ENCODE data around the gene HAS3. TPM values are rescaled to one million over a fixed set of nuclear protein-coding genes. Genes with fewer than 3 reads are reported as not detected.

HAS3 gene
- total and polyA plus RNA-seq, 4 donors: 0.09 to 0.75 (median 0.26) TPM

GRCh38 chr16:69079697-69080096 lies 25.8 kb upstream of the HAS3 start:
- over 99% methylated on average over 2 of the region's 2 CpGs for WGBS
- Histone ChIP-seq H3K4me3 (ENCODE audit: low read depth in 1 of 3, low read length in 3 of 3) (no peak overlapping the region), H3K27ac (ENCODE audit: low read depth in 1 of 2, low read length in 2 of 2) (no peak overlapping the region), H3K9me3 (ENCODE audit: control insufficient read depth in 4 of 4, low read length in 3 of 4) (no peaks in the 10 kb centered on the region), H3K4me1 (ENCODE audit: control insufficient read depth in 4 of 4, insufficient read depth in 4 of 4, low read length in 3 of 4) (no peaks in the 10 kb centered on the region), H3K27me3 (ENCODE audit: control insufficient read depth in 4 of 4, insufficient read depth in 4 of 4, low read length in 3 of 4) (no peaks in the 10 kb centered on the region), H3K36me3 (ENCODE audit: control insufficient read depth in 4 of 4, insufficient read depth in 3 of 4, low read depth in 1 of 4, low read length in 3 of 4) (peaks cover 0 to 16% (median 4%) of the 10 kb centered on the region in 4 donors), H3K9ac (ENCODE audit: low read depth in 1 of 2, low read length in 2 of 2) (no peak overlapping the region)
- no peak for TF ChIP-seq GABPA (IDR thresholded peaks at IDR 0.05 in 1 of 2, conservative IDR thresholded peaks at IDR 0.05 in 1 of 2)
- no peak for TF ChIP-seq REST (IDR thresholded peaks at IDR 0.05)
- TF ChIP-seq, protein P1, sequence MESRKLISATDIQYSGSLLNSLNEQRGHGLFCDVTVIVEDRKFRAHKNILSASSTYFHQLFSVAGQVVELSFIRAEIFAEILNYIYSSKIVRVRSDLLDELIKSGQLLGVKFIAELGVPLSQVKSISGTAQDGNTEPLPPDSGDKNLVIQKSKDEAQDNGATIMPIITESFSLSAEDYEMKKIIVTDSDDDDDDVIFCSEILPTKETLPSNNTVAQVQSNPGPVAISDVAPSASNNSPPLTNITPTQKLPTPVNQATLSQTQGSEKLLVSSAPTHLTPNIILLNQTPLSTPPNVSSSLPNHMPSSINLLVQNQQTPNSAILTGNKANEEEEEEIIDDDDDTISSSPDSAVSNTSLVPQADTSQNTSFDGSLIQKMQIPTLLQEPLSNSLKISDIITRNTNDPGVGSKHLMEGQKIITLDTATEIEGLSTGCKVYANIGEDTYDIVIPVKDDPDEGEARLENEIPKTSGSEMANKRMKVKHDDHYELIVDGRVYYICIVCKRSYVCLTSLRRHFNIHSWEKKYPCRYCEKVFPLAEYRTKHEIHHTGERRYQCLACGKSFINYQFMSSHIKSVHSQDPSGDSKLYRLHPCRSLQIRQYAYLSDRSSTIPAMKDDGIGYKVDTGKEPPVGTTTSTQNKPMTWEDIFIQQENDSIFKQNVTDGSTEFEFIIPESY (IDR thresholded peaks at IDR 0.05): no peak
- TF ChIP-seq NR2F2 (IDR thresholded peaks at IDR 0.05): no peak
- no peak for DNase-seq (ENCODE audit: low spot score)

- H3K27ac ChIP-seq (ENCODE audit: low read depth in 1 of 2, low read length in 2 of 2): no peak overlapping the region
- DNase-seq (ENCODE audit: low spot score): no peak
- H3K36me3 ChIP-seq (ENCODE audit: control insufficient read depth in 4 of 4, insufficient read depth in 3 of 4, low read depth in 1 of 4, low read length in 3 of 4): peaks cover 2 to 19% (median 6%) of the 10 kb centered on the region in 4 donors
- no peak overlapping the region for H3K4me3 ChIP-seq (ENCODE audit: low read depth in 1 of 3, low read length in 3 of 3)
- H3K4me1 ChIP-seq (ENCODE audit: control insufficient read depth in 4 of 4, insufficient read depth in 4 of 4, low read length in 3 of 4): peaks cover 0 to 1% (median under 1%) of the 10 kb centered on the region in 4 donors
- TF ChIP-seq HNF4G (IDR thresholded peaks at IDR 0.05) (no peak), ATF3 (IDR thresholded peaks at IDR 0.05) (no peak), YY1 (IDR thresholded peaks at IDR 0.05) (no peak), RAD21 (IDR thresholded peaks at IDR 0.05) (peak; percentile 36 to 59), EGR1 (IDR thresholded peaks at IDR 0.05; ENCODE audit: low read depth in 2 of 2) (no peak), NR2F2 (IDR thresholded peaks at IDR 0.05) (no peak), CTCF (IDR thresholded peaks at IDR 0.05; ENCODE audit: low read depth, low read length, missing input control) (peak; percentile 32), RXRA (IDR thresholded peaks at IDR 0.05) (no peak), REST (IDR thresholded peaks at IDR 0.05) (no peak), FOXA1 (IDR thresholded peaks at IDR 0.05) (no peak), GABPA (IDR thresholded peaks at IDR 0.05 in 1 of 2, conservative IDR thresholded peaks at IDR 0.05 in 1 of 2) (no peak)
- TF ChIP-seq, protein P2, sequence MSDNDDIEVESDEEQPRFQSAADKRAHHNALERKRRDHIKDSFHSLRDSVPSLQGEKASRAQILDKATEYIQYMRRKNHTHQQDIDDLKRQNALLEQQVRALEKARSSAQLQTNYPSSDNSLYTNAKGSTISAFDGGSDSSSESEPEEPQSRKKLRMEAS (IDR thresholded peaks at IDR 0.05): no peak
- TF ChIP-seq, protein P1 (IDR thresholded peaks at IDR 0.05): no peak
- no peak overlapping the region for H3K9ac ChIP-seq (ENCODE audit: low read depth in 1 of 2, low read length in 2 of 2)
- 95% methylated on average over 16 of the region's 16 CpGs for WGBS
- H3K27me3 ChIP-seq (ENCODE audit: control insufficient read depth in 4 of 4, insufficient read depth in 4 of 4, low read length in 3 of 4): no peaks in the 10 kb centered on the region
- H3K9me3 ChIP-seq (ENCODE audit: control insufficient read depth in 4 of 4, low read length in 3 of 4): no peaks in the 10 kb centered on the region
Observed at GRCh38 chr16:69083306-69083941, 22.0 kb upstream of the HAS3 start.
